ENCODE data around the gene PLXNA2.

Gene PLXNA2

DNA sequence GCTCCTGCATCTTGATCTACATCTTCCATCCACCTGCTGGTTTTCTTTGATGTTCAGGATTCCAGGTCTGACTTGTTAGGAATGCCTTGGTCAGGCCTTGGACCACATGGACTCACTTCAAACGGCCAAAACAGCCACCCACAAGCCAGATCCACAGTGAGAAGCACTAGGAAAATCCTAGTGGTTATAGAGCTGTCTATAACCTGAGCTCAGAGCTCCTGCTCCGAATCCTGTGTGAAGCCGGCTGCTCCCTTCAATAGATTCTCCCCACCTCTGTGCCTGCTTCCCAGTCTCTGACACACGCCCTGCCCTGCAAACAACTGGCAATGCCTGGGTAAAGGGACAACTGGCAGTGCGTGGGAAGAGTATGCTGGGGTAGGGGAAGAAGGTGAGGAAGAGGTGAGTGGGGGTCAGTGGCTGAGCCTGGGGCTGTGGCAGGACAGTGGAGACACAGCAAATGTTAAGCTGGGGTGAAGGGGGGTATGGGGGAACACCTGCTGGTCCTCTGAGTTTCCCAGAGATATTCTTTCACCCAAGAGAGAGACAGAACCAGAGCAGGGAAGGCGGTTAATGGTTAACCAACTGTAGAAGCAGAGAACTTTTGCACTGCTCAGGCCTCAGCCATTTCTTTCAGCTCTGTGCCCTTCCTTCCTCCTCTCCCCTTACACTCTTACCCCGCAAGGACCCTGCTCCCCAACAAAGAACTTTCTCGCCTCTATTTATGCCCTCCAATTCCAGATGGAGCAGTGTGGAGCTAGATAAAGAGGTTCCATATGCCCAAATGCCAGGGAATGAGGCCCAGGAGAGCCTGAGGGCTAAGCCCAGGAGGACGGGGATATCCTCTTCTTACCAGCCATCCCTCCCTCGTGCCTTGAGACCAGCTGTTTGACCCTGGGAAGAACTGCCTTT, 4.5 kb downstream of the PLXNA2 start:
- no peak for DNase-seq

GRCh38 chr1:208238710-208239472, 5.3 kb downstream of the PLXNA2 start:
- DNase-seq = no peak

DNA sequence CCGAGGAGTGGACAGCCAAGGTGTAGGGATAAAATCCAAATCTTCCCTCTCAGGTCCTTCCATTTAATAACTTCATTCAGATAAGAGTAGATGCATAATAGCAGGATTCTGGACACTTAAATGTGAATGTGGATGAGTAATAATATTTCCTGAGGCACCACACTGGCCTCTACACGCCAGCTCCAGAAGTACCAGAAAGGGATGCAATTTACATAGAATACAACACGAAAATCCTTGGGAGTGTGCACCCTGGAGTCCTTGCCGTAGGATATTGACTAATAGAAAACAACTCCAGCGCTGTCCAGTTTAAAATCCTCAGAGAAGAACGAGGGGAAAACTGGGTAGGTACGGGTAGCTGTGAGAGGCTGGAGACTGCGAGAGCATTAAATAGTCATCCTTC, 6.9 kb downstream of the PLXNA2 start:
- DNase-seq = no peak

DNA sequence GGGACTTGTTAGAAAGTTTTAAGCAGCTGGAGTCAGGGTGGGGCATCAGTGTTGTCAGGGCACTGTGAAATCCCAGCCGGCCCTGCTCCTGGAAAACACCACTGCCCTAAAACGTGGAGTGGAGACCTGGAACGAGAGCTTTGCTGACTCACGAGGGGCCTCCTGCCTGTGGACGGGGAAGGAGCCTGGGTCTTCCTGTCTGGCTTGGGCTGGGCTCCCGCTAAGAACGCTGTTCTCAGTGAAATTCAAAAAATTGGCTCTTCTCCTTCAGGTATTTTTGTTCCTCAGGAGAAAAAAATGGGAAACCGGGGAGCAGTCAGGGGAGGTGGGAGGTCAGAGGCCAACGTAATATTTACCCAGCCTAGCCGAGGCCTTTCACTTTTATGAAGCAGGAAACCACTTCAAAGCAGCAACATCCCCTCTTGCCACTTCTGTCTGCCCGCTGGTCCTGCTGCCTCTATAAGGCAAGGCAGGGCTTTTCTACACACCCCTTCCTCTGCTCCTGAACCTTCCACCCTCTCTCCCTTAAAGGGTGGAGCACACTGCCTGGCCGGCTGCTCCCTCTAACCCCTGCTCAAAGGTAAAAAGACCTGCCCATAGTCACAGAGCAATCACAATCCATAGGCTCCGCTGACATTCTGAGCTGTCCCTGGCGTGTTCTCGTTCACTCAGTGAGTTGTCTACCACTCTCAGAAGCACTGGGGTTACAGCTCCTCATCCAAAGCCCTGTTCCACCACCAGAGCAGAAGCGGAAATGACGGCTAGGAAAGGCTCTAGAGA, 8.0 kb downstream of the PLXNA2 start:
- DNase-seq = no peak

DNA sequence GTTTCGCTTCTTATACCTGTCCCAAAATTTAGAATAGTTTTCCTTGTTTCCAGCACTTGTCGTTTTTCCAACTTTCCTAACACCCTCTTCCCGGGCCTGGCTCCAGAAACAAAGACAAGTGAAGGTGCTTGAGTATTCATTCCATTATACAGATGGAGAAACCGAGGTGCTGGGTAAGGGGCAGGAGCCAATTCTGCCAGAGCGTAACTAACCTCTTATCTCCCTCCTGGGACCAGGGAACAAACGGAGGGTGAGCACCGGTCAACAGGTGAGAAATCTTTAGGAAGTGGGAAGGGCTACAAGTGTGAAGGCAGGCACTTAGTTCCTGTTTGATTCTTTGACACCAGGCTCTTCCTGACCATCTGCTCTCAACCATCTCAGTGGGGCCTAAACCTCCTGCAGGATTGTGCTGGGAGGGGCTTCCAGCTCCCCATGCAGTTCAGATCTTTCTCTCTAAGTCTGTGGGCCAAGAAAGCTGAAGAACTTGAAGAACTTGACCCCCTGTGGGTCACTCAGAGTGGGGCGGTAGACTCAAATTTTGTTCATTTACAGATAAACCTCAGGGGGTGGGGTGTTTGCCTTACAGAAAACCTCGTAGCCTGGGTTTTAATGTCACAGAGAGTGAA, 8.7 kb downstream of the PLXNA2 start:
- DNase-seq = no peak

DNA sequence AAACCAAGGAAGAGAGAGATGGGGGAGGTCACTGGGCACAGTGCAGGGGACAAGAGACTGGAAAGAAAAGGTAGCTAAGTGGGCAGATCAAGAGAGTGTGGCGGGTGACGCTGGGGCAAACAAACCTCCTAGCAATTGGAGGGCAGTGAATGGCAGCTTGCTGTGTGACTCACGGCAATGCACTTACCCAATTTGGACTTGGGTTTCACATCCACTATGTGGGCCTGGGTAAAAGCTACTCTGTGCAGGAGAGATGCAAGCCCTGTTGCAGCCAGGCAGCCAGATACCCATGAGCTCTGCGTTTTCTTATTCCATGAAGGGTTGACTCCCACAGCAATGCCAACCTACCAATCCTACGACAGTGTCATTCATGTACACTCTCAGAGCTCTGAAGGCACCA, 9.5 kb downstream of the PLXNA2 start:
- DNase-seq = no peak

- DNase-seq = no peak
These were observed 10.2 kb downstream of the PLXNA2 start for GRCh38 chr1:208233978-208234377.

DNA sequence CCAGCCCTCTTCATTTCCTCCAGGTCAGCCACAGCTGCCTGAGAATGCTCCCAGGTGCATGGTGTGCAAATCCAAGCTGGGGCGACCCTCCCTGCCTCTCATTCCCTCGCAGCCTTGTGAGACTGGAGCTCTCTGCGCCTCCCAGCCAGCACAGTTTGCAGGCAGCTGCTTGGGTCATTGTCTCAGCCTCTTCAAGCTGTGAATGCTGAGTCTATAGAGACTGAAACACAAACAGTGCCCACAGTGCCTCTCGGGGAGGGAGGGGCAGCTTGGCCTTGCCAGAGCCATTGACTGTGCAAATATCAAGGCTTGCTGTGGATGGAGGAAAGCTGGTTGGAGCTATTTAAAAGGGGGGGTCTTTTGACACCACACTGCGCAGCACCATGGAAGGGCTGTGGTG, 10.6 kb downstream of the PLXNA2 start:
- no peak for DNase-seq

GRCh38 chr1:208232662-208233038, 11.5 kb downstream of the PLXNA2 start:
- DNase-seq = no peak

DNA sequence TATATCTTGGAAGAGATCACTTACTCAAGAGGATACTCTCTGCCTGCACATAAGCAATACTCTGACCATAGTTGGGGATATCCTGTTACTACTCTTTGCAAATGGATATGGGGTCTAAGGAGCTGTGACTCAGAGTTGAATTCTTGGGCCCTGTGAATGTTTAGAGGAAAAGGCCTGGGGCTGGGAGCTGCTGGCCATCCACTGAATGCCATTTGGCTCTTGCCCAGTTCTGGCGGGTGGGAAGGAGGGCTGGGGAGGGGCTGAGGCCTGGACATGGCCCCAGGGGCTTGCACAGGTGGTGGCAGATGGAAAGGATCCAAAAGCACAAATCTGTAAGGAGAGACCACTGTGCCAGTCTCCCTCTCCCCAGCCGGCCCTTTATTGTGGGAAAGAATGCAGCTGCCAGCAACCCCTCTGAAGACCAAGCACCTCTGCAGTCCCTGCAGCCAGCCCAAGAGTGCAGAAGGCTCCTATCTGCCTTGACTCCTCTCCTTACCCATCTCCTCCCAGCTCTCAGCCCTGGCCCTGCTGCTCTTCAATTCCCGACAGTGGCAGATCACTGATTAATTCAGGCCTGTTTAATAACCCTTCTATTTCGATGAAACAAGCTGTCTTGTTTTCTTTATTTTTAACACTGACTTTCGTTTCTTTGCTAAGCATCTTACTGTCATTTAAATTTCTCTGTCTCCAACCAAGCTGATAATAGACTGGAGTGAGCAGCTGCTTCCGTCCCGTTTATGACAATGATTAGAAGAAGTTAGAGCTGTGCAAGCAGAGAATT, 12.1 kb downstream of the PLXNA2 start:
- DNase-seq = no peak

DNA sequence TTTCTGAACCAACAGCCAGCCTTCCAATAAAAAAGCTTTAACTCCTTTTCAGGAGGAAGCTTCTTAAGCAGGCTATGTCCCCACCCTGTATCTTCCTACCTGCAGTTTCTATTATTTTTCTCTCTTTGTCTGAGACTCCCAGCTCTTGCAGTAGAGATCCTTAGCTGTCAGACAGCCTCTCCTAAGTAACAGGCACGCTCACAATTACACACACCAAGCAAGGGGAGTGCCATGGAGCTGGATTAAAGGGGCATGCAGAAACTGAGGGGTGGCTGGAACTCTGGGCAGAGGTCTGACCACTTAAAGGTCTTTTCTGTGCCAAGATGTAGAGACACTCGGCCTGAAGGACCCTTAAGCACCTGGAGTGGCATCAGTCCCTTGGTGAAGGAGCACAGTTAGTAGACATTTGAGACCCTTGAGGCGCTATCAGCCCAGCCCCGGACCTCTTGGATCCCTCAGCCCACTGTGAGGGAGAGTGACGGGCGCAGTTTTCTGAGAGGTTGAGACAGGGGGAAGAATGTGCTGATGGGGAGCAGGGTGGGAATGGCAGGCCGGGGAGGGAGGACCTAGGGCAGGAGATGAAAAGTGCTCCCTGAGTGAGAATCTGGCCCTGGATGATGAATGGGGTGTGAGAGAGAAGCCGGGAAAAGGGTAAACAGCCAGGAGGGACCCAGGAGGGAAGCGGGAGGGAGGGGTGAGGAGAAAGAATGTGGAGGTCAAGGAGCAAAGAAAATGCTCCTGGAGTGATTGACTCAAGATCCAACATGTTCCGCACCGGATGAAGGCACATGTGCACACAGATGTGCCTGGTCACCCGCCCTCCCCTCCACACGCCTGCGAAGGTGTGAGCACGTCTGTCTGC, 13.3 kb downstream of the PLXNA2 start:
- no peak for DNase-seq

DNA sequence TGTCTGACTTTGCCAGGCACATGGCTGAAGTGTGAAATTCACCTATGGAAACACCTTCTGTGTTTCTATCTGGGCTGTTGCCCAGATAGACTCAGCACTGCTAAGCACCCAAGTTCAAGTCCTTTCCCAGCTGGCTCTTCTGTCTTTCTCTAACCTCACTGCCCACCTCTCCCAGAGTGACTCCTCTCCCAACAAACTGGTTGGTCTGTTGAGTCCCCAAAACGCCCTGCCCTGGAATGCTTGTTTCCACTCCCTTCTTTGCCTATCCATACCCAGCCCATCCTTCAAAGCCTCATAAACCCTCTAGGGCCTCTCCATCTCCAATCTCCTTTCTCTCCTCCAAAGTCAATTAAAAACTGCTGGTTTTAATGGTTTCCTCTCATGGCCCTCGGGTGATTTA, 15.6 kb downstream of the PLXNA2 start:
- DNase-seq = no peak

DNA sequence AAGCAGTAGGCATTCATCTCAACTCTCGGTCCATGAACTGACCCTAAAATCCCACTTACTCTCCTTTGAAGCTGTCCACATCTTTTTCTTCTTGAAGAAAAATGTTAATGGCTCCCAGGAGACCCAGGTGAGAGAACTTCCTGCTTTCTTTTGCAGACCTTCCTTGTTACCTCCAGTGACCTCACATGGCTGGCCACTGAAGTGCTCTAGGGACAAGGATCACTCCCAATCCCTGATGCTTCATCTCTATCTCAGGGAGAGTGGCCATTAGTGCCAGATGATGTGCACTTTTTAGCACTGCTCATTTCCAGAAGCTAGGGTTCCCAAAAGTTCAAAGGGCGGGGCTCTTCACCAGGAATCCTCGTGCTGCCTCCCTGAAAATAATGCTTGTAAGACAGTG, 16.2 kb downstream of the PLXNA2 start:
- no peak for DNase-seq

- DNase-seq = no peak
These were observed 16.8 kb downstream of the PLXNA2 start for GRCh38 chr1:208227366-208227765.

GRCh38 chr1:208225954-208226937, 17.9 kb downstream of the PLXNA2 start:
- no peak for DNase-seq

GRCh38 chr1:208224192-208224713, 19.9 kb downstream of the PLXNA2 start:
- no peak for DNase-seq

GRCh38 chr1:208223136-208223535, 21.0 kb downstream of the PLXNA2 start:
- DNase-seq = no peak

- no peak for DNase-seq
These were observed 21.6 kb downstream of the PLXNA2 start for GRCh38 chr1:208222376-208223126.

GRCh38 chr1:208221291-208221622, 22.9 kb downstream of the PLXNA2 start:
- DNase-seq = no peak
